HTR-8/SVneo (cell line): ENCODE measurements around the gene PHF21A.

ENCODE experiments used
- DNase-seq: peaks from one replicate; pipeline ENCODE4 v3.0.0; 2011; ENCODE audit warnings: low spot score, mixed read lengths; ENCODE audit not compliant: insufficient read length
- FAIRE-seq: peaks from 2 replicates; lab custom pipeline; 2011; peaks lifted over from hg19 to GRCh38; lab: Jason Lieb, UNC

The PHF21A gene

DNA sequence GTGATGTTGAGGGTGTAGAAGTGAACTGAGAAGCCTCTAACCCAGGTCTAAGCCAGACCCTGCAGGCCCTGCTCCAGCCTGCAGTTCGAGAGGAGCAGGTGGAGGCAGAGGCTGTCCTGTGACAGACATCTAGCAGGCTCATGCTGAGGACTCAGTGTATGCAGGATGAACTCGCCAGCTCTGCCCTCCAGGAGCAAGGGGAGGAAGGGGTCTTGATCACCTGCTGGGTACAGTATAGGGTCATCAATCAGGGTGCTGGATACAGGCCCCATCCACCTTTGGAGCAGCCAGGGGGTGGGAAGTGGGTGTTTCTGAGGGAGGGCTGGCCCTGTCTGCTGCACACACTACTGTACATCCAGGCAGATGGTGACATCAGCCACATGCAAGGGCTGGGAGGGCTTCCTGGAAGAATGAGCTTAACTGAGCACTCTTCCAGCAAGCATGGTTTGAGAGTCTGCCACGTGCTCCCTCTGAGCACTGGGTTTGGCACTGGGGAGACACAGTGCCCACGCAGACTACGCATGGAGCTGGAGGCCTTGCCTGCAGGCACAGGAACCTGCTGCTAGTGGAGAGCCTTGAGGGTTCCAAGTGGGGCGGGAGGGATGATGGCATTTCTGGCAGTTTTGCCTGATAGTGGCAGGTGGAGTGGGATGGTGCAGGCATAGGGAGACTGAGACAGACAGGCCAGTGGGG lies 226.6 kb downstream of the PHF21A start:
- no peak for DNase-seq
- no peak for FAIRE-seq

DNA sequence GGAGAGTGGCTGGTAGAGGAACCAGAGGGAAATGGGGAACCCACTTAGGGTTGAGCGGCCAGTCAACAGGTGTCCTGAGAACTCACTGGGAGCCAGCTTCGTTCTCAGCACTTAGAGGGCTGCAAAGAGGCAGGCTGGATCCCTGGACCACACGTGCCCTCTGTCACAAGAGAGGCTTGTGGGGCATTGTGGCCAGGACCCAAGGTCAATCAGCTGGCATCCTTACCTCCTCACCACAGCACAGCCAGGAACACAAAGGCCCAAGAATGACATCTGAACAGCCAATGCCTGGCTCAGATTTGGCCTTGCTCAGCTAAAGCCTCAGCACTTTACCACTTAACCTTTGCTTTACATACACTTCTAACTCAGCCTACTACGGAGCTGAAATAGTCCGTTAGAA lies 228.4 kb downstream of the PHF21A start:
- FAIRE-seq: no peak

DNA sequence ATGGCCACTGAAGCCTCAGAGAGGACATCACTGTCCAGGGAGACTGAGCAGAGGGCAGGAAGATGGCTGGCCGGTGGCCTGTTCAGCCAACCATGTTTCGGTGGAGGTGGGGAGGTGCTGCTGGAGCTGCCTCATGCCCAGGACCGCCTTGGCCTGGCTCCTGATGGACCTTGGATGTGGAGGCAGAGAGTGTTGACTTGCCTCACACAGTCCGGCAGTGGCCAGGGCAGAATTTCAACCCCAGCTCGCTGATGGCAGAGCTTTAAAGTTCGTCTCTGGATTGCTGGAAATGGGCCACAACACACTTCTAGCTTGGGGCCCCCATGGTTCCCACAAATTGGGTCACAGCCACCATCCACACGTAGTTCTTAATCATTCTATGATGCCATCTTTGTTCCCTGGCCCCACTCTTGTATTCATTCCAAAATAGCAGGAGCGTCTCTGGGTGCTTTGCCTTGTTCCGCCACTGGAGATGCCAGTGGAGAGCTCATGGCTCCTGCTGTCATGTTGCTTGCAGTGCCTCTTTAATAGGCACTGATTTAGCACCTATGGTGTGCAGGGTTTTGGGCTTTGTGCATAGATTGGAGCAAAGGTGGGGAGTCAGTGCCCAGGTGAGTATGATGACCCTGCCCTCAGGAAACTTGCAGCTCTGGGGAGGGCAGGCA lies 230.2 kb downstream of the PHF21A start:
- FAIRE-seq (peak; percentile 33), DNase-seq (no peak)

More for the DNA sequence above, 228.4 kb downstream of the PHF21A start:
- DNase-seq: no peak

DNA sequence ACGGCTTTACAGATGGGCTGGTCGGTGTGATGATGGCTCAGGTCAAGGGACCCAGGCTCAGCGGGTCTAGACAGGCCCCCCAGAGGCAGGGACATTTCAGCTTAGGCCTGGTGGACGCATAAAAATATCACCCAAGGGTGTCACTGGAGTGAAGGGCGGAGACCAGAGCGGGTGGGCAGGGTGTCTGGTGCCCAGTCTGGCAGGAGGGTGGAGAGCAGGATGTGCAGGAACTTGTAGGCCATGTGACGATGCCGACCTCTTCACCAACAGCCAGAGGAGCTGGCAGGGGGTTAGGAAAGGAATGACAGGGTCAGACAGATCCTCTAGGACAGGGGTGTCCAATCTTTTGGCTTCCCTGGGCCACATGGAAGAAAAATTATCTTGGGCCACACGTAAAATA lies 231.3 kb downstream of the PHF21A start:
- FAIRE-seq (no peak), DNase-seq (no peak)

DNA sequence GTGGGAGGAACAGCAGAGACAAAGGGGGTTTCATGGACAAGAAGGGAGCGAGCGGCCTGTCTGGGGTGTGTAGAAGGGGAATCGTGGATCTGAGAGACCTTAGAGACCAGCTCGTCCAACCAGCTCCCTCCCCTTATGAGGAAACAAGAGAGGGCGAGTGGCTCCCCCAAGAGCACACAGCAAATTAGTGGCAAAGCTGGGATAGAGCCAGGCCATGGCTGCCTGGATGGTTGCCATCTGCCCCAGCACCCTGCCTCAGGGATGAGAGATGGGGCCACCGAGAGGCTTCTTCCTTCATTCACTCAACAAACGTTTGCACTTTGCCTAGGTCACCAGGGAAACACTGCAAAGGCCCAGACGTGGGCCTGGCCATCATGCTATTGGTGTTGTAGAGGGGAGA lies 231.7 kb downstream of the PHF21A start:
- FAIRE-seq (no peak), DNase-seq (no peak)

DNA sequence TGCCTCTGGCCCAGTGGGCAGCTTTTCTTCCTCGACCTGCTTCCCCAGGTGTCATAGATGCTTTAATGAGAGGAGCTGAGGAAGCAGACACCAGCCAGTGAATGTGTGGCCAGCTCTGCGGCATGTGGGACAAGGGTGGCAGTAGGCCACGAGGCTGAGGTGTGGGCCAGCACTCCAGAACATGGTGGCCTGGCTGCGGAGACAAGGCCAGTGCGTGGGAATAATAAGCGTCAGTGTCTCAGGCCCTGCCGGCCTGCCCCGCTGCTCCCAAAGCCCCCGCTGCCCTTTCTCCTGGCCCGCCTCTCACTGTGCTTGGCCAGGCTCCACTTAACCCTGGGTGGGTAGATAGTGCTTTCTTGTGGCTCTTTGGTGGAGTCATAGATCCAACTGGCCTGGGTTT lies 233.7 kb downstream of the PHF21A start:
- DNase-seq (no peak), FAIRE-seq (no peak)

DNA sequence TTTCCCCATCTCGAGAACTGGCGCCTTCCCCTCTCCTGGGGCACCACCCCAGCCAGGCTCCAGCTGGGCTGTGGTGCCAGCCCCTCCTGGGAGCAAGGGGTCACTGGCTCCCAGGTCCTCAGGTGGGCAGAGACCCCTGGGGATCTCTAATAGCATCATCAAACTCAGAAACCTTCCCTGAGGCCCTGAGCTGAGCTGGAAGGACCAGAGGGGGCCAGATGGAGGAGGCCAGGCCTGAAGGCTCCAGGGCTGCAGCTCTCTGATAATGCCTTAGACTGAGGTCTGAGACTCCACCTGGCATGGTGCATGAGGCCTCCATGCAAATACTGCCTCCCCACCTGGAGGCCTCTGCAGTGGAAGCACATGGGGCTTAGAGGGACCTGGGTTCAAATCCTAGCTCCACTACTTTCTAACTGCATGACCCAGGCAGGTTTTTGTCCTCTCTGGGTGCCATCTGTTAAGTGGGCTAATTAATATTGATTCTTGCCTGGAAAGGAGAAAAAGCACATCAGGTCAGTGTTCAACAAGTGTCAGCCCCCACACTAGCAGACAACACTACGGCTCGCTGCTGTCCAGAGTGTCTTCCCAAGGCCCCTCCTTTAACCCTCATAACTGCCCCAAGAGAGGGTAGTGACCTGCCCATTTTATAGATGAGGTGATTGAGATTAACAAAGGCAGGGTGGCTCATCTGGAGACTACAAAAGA lies 234.3 kb downstream of the PHF21A start:
- FAIRE-seq: no peak
- no peak for DNase-seq

DNA sequence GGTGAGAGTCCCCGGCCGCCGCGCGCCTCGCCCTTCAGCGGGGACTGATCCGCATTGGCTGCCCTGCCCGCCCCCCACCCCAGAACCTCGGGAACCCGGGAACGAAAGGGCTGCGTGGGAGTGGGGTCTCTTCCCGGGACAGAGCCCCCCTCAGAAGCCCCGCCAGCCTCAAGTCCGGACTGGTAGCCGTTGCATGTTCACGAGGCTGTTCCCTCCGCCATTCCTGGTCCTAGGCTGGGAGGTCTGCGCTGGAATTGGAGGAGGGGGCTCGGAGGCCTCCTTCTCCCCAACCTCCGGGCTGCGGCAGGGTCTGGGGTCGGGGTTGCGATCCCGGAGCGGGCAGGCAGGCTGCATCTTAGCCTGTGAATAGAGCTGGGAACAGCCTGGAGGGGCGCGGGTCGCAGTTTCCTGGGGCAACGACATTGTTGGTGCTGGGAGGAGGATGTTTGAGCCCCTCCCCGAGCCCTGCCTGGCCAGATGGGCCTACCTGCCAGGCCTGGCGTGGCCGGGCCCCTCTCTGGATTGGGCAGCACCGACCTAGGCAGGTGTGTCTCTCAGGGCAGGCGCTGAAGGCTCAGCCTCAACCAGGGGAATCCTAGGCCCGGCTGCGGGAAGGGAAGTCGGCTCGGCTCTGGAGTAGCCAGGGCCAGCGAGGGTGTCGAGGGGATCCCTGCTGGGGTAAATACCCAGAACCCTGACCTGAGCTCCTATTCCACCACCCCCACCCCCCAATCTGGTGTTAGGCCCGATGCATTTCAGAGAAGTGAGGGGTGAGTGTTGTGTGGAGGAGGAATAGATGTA lies 235.1 kb downstream of the PHF21A start:
- FAIRE-seq: no peak
- no peak for DNase-seq

DNA sequence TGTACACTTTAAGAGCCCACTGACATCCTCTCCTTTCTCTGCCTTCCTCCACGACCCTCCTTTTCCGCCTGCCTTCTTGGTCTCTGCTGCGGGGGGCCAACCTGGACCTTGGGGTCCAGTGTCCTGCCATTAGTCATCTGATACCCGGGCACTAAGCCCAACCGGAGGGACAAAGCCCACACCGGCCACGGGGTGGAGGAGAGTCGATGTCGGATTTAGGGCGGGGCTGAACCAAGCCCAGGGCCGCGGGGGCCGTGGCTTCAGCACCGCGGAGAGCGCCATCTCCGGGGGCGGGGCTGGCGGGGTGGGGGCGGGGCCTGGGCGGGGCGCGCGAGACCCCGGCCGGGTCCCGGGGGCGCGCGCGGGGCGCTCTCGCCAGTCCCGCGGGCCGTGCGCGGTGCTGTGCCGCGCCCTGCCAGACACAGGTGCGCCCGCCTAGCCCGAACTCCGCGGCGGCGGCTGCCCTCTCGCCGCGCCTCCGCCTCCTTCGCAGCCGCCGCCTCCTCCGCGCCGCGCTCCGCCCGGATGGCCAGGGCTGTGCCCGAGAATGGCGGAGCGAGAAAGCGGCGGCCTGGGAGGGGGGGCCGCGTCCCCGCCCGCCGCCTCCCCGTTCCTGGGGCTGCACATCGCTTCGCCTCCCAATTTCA lies 235.9 kb downstream of the PHF21A start, which contains the start of gene MAPK8IP1:
TSS of gene MAPK8IP1 (plus strand) at position 378 of the 647 bp plus-strand sequence. CDS start at position 548, 170 bp downstream.
- FAIRE-seq (peak; percentile 80), DNase-seq (peak; percentile 54)

DNA sequence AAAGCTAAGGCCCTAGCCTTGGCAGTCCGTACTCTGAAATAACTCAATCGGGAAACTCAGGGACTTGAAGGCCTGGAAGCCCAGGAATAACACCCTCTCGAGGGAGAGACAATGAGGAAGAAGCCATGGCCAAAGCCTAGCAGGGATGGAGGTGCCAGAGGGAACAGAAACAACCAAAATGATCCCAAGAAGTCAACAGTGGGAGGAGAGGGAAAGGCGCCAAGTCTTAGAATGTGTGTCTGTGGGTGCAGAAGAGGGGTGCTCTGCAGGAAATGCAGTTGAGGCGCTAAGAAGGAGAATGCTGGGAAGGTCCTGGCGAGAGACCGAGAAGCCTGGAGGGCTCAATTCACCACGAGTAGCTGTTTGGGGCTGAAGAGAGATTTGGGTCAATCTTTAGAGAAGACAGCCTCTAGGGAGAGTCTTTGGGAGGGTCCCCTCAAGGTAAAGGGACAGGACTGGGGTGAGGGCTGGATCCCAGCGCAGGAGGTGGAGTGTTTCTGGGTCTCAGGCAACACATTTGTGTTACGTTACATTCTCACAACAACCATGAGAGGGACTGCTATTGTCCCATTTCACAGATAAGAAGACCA lies 236.6 kb downstream of the PHF21A start:
- no peak for DNase-seq
- FAIRE-seq: no peak
